Measurements from ENCODE around the gene SMIM41.

DNA sequence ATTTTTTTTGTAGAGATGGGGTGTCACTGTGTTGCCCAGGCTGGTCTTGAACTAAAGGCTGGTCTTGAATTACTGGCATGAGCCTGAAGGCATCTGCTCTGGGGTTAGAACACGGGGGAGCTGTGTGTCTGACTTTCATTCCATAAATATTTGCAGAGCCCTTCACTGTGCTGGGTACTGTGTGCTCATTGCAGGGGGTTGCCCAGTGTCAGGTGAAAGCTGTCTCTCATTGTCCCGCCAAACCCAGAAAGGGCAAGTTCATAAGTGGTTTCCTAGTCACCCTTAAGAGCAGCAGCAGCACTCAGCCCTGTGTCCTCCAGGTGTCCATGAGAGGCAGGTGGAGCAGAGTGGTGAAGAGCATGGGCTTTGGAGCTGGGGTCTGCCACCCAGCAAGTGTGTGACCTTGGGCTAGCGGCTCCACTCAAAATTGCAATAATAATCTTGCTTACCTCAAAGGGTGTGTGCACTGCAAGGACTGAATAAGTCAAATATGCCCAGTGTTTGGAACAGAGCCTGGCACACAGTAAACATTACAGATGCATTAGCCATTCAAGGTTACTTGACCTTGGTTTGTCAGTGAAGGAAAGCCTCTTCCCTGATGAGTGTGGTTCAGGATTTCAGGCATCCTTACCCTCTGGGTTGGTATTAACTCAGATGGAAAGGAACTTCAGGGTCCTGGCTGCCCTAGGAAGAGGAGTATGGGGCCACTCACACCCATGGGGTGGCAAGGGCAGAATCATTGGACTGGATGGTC, 4.4 kb upstream of the SMIM41 start:
- TF ChIP-seq, protein P1, sequence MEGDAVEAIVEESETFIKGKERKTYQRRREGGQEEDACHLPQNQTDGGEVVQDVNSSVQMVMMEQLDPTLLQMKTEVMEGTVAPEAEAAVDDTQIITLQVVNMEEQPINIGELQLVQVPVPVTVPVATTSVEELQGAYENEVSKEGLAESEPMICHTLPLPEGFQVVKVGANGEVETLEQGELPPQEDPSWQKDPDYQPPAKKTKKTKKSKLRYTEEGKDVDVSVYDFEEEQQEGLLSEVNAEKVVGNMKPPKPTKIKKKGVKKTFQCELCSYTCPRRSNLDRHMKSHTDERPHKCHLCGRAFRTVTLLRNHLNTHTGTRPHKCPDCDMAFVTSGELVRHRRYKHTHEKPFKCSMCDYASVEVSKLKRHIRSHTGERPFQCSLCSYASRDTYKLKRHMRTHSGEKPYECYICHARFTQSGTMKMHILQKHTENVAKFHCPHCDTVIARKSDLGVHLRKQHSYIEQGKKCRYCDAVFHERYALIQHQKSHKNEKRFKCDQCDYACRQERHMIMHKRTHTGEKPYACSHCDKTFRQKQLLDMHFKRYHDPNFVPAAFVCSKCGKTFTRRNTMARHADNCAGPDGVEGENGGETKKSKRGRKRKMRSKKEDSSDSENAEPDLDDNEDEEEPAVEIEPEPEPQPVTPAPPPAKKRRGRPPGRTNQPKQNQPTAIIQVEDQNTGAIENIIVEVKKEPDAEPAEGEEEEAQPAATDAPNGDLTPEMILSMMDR (IDR thresholded peaks at IDR 0.05; ENCODE audit: low read length): no peak
- no peak for TF ChIP-seq EZH2 (optimal IDR thresholded peaks at IDR 0.05; ENCODE audit: low read depth, low read length)
- no peak for TF ChIP-seq EZH2phosphoT487 (IDR thresholded peaks at IDR 0.05; ENCODE audit: low read length)
